ENCODE data around the gene NCOA3.

The NCOA3 gene

GRCh38 chr20:47687095-47687987, 185.7 kb downstream of the NCOA3 start:
- DNase-seq = no peak

DNA sequence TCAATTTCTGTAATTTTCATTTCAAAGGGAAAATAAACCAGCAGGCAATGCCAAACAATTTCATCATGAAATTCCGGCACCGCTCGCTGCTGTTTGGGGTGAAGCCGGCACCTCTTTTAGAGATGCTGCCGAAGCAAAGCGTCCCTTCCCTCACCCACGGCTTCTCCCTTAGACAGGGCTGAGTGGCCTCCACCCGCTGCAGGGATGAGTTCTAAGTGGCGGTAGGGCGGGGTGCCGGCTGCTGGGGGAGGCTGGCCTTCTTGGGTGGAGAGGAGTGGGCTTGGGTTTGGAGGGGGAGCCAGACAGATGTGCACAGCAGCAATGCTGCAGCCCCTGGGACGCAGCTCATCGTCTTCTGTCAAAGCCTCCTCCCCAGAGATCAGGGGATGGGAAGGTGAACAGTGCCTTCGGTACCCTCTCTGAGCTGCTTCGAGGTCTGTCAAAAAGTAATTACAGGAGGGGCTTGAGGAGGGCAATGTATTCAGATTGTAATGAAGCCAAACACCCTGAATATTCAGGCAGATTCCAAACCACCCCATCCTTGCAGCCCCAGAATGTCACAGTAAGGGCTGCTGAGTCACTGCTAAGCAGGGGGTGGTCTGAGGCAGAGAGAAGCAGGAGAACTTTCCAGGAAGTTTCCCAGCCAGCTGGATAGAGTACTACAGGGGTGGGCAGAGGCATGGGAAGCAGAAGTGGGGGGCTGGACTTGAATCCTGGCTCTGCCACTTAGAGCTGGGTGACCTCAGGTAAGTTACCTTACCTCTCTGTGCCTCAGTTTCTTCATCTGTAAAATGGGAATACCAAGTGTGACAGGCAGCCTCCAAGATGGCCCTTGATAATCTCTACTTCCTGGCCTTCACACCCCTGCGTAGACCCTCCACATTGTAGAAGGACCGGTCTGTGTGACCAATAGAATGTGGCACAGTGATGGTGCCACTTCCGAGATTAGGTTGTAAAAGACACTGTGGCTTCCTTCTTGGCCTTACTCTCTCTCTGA, 187.0 kb downstream of the NCOA3 start:
- no peak for DNase-seq

- DNase-seq = no peak
These were observed 188.0 kb downstream of the NCOA3 start for GRCh38 chr20:47689731-47690130.

DNA sequence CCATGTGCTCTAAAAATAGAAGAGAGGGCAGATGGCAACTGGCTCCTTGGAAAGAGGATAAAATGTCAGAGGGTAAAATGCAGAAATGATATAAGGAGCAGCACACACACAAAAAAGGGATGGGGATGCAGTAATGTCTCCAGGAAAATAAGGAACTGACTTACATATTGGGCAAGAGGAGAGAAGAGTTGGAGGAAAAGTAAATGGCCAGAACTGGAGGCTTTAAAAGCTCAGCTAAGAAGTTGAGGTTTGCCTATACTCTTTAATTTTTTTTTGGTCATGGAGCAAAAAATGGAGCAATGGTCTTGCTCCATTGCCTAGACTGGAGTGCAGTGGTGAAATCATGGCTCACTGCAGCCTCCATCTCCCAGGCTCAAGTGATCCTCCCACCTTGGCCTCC, 189.9 kb downstream of the NCOA3 start:
- peak; percentile 84 for DNase-seq

- no peak for DNase-seq
These were observed 192.5 kb downstream of the NCOA3 start for GRCh38 chr20:47694021-47694818.

DNA sequence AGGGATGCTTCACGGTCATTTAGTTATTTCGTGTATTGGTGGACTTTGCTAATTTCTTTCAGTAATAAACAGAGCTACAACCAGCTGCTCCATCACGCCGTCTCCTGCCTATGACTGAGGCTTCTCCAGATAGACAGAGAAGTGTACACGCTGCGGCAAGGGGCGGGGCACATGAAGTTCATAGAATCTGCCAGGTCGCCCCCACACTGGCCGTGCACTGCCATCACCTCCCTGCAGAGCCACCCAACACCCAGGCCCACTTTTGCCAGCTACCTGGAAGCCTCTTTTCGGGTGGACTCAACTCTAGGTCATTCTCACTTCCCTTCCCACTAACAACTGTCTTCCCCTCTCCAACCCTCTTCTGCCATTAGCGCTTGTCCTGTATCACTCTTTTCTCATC, 195.2 kb downstream of the NCOA3 start:
- DNase-seq = no peak

DNA sequence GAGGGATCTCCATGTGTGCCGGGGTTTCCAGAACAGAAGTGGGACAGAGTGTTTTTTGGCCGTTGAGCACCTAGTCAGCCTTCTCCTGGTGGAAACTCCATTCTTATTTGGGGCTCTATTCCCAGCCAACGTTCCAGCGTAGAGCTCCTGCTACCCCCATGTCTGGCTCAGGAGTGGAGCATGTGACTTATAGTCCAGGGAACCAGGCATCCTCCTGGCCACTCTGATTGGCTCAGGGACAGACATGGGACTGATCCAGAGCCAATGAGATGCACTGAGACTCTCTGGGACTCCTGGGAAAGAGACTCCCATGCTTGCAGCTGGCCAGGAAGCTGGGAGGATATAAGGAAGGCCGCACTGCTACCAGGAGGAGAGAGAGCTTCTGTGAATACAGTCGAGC, 196.5 kb downstream of the NCOA3 start:
- DNase-seq = no peak

DNA sequence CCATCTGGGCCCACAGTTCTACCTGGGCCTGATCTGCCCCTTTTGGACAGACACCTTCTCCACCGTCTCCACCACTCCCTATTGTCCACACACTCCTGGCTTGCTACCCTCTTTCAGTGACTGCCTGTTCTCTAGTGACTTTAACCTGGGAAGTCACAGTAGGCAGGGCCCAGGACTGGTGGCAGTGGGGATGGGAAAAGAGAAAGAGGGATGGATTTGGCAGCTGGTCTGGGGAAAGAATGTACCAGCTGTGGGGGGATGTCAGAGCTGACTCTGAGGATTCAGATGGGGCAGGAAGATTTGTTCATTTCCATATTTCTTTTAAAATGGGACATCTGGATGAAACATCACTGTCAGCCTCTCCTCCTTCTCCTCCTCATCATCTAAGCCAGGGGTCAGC, 198.1 kb downstream of the NCOA3 start:
- no peak for DNase-seq

DNA sequence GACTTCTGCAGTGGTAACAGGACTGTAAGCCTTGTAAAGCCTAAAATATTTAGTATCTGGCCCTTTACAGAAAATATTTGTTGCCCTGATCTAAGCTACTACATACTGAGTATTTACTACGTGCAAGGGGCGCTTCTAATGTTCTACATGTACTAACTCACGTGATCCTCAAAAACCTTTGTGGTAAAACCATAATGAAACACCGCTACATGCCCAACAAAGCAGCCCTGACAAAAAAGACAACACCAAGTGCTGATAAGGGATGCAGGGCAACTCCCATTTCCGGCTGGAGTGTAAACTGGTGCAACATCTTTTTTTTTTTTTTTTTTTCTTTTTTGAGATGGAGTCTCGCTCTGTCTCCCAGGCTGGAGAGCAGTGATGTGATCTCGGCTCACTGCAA, 198.6 kb downstream of the NCOA3 start:
- no peak for DNase-seq

DNA sequence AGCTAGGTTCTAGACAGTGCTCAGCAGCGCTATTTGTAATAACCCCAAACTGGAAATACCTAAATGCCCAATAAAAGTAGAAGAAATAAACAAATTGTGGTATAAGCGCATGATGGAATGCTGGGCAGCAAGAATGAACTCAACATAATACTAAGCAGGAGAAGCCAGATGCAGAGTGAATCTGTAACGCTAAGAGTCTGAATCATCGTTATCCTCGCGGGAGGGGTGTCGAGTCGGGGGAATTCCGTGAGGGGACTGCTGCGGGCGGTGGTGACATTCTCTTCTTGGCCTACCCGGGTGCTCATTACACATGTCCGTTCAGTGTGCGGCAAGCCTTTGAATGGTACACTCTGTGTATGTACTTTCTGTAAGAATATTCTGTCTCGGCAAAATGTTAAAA, 199.9 kb downstream of the NCOA3 start:
- no peak for DNase-seq

GRCh38 chr20:47703748-47704147, 202.1 kb downstream of the NCOA3 start:
- no peak for DNase-seq

- no peak for DNase-seq
These were observed 203.2 kb downstream of the NCOA3 start for GRCh38 chr20:47704746-47705496.

DNA sequence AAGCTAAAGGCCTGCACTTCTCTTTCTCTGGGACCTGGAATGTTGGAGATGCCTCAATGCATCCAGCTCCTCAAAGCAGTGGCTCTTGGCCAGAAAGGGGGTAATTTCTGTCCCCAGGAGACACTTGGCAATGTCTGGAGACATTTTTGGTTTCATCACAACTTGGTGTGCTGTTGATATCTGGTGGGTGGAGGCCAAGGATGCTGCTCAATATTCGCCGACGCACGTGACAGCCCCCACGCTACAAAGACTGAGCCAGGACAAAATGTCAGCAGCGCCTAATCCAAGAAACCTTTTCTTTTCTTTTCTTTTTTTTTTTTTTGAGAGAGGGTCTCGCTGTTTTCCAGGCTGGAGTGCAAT, 203.8 kb downstream of the NCOA3 start:
- DNase-seq = no peak

DNA sequence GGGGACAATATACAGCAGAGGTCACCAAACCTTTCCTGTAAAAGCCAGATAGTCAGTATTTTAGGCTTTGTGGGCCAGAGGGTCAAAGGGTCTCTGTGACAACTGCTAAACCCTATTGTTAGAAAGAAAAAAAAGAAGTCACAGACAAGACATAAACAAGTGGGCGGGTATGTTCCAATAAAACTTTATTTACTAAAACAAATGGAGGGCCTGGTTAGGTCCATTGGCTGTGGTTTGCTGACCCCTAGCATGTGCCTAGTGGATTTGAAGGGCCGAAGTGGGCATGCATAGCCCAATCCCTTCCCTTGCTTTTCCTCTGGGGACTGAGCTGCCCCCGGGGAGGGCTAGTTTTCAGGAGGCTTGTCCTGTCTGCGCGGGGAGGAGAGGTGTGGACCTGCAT, 204.7 kb downstream of the NCOA3 start:
- no peak for DNase-seq
